ENCODE measurements around the gene RBSN. TPM values are rescaled to one million over a fixed set of nuclear protein-coding genes. Genes with fewer than 3 reads are reported as not detected.

RBSN gene
- polyA plus RNA-seq, 3 donors, result 22.3 to 22.8 (median 22.7) TPM

GRCh38 chr3:15023719-15024118 lies 75.2 kb downstream of the RBSN start:
- DNase-seq (ENCODE audit: low read depth in 3 of 3, low spot score in 2 of 3), result no peak

DNA sequence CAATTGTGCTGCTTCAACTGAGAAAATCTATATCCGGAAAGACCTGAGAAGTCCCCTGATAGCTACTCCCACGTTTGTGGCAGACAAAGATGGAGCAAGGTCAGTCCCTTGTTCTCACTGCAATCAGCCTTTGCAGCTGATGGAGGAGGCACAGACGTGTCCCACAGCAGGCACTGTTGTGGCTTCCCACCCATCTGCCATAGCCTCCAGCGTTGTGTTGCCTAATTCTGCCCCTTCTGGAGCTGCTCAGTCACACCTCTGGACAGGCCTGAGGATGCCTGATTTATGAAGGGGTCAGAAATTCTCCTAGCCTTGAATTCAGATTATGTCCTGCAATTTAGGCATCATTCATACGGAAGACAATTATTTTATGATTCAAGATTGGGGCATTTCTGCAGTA lies 75.7 kb downstream of the RBSN start:
- DNase-seq (ENCODE audit: low read depth in 3 of 3, low spot score in 2 of 3), result no peak

Other genes starting within 250 kb of the RBSN start
- gene NR2C2, start 151.6 kb downstream of the RBSN start, polyA plus RNA-seq (ENCODE audit: insufficient read length in 3 of 3), result 10 to 100 TPM; 36.4 to 41.0 (median 39.3) TPM
- gene MRPS25, start 33.8 kb downstream of the RBSN start, polyA plus RNA-seq (ENCODE audit: insufficient read length in 3 of 3), result 10 to 100 TPM; 54.9 to 59.8 (median 55.9) TPM
- gene CAPN7, start 107.1 kb upstream of the RBSN start, polyA plus RNA-seq (ENCODE audit: insufficient read length in 3 of 3), result 10 to 100 TPM; 46.6 to 48.6 (median 47.5) TPM
- gene SH3BP5, start 233.4 kb upstream of the RBSN start, polyA plus RNA-seq (ENCODE audit: insufficient read length in 3 of 3), result 10 to 100 TPM; 59.4 to 70.0 (median 64.4) TPM

All from right renal cortex interstitium (tissue), 3 donors.